HEK293 (cell line): ENCODE data around the gene HOXD9.

ENCODE experiments used
- CTCF ChIA-PET: fragments of 350-600 bp; formaldehyde crosslinking; extraction: SDS; loops from one replicate; lab custom pipeline; 2021; ENCODE audit warnings: antibody characterized with exemption; lab: Yijun Ruan, JAX
- POLR2A ChIA-PET: fragments of 300-600 bp; formaldehyde crosslinking; extraction: SDS; loops from one replicate; lab custom pipeline; 2020; ENCODE audit warnings: antibody characterized with exemption, inconsistent platforms; lab: Yijun Ruan, JAX
- H3K27ac ChIP-seq: fragments of 200-500 bp; sonication (Bioruptor generic); 2 replicates; pipeline ENCODE4 v1.5.1; 2014; ENCODE audit warnings: low read depth, low read length, control low read depth, inconsistent platforms; ENCODE audit errors: extremely low read depth
- H3K36me3 ChIP-seq, 2 experiments: fragments of 200-500 bp in 1 of 2; sonication (Bioruptor generic) in 1 of 2; 1 replicate in 1 of 2; 2 replicates in 1 of 2; pipeline ENCODE4 v1.5.1; 2014 to 2017; ENCODE audit warnings: inconsistent platforms in 2 of 2, low read length in 2 of 2; ENCODE audit not compliant: control insufficient read depth in 2 of 2, insufficient read depth in 1 of 2
- H3K4me1 ChIP-seq: fragments of 200-500 bp; sonication (Bioruptor generic); 2 replicates; pipeline ENCODE4 v1.5.1; 2014; ENCODE audit warnings: mild to moderate bottlenecking, low read length, inconsistent platforms; ENCODE audit not compliant: control insufficient read depth, insufficient read depth
- H3K4me3 ChIP-seq: 2 replicates; pipeline ENCODE4 v1.5.1; 2011; ENCODE audit warnings: low read depth, mild to moderate bottlenecking, control low read depth, low read length, moderate library complexity
- H3K9me3 ChIP-seq: fragments of 200-500 bp; sonication (Bioruptor generic); 2 replicates; pipeline ENCODE4 v1.5.1; 2014; ENCODE audit warnings: low read depth, low read length, inconsistent platforms; ENCODE audit not compliant: control insufficient read depth, insufficient read depth
- BCL11B ChIP-seq: fragments of 450-650 bp; formaldehyde crosslinking; IDR thresholded peaks from 2 replicates; pipeline ENCODE4 v1.5.1; 2016; ENCODE audit warnings: low read depth, missing biosample characterization, missing genetic modification characterization
- EGR2 ChIP-seq: fragments of 450-650 bp; formaldehyde crosslinking; IDR thresholded peaks from 2 replicates; pipeline ENCODE4 v1.5.1; 2016; ENCODE audit warnings: low read depth, missing biosample characterization, missing genetic modification characterization
- GLIS2 ChIP-seq: fragments of 450-650 bp; formaldehyde crosslinking; IDR thresholded peaks from 2 replicates; pipeline ENCODE4 v1.5.1; 2016; ENCODE audit warnings: missing biosample characterization, missing genetic modification characterization
- HOXA7 ChIP-seq: sonication (generic); formaldehyde crosslinking; IDR thresholded peaks from 2 replicates; pipeline ENCODE4 v1.8.1; 2022; ENCODE audit warnings: missing genetic modification reagents, borderline replicate concordance
- KLF10 ChIP-seq: fragments of 450-650 bp; IDR thresholded peaks from 2 replicates; pipeline ENCODE4 v1.5.1; 2018; ENCODE audit warnings: missing biosample characterization, mild to moderate bottlenecking, missing genetic modification characterization
- TRIM28 ChIP-seq: IDR thresholded peaks from 2 replicates; pipeline ENCODE4 v1.6.1; 2011; ENCODE audit warnings: low read length, control low read depth, borderline replicate concordance
- YY2 ChIP-seq: fragments of 450-650 bp; formaldehyde crosslinking; IDR thresholded peaks from 2 replicates; pipeline ENCODE4 v1.5.1; 2016; ENCODE audit warnings: missing biosample characterization, missing genetic modification characterization
- ZBTB11 ChIP-seq: fragments of 450-650 bp; formaldehyde crosslinking; conservative IDR thresholded peaks from 2 replicates; pipeline ENCODE4 v1.5.1; 2016; ENCODE audit warnings: low read depth, missing biosample characterization, missing genetic modification characterization
- ZBTB17 ChIP-seq: fragments of 450-650 bp; formaldehyde crosslinking; IDR thresholded peaks from 2 replicates; pipeline ENCODE4 v1.5.1; 2016; ENCODE audit warnings: missing biosample characterization, missing genetic modification characterization
- ZBTB44 ChIP-seq: fragments of 450-650 bp; IDR thresholded peaks from 2 replicates; pipeline ENCODE4 v1.5.1; 2018; ENCODE audit warnings: missing biosample characterization, mild to moderate bottlenecking, missing genetic modification characterization
- ZBTB48 ChIP-seq: fragments of 450-650 bp; formaldehyde crosslinking; IDR thresholded peaks from 2 replicates; pipeline ENCODE4 v1.5.1; 2016; ENCODE audit warnings: missing biosample characterization, missing genetic modification characterization
- ZBTB6 ChIP-seq: fragments of 450-650 bp; formaldehyde crosslinking; IDR thresholded peaks from 2 replicates; pipeline ENCODE4 v1.5.1; 2017; ENCODE audit warnings: missing biosample characterization, missing genetic modification characterization
- ZBTB8A ChIP-seq: fragments of 450-650 bp; formaldehyde crosslinking; IDR thresholded peaks from 2 replicates; pipeline ENCODE4 v1.5.1; 2016; ENCODE audit warnings: missing biosample characterization, missing genetic modification characterization
- ZFHX2 ChIP-seq: fragments of 450-650 bp; formaldehyde crosslinking; conservative IDR thresholded peaks from 2 replicates; pipeline ENCODE4 v1.5.1; 2016; ENCODE audit warnings: missing biosample characterization, missing genetic modification characterization
- ZFP37 ChIP-seq: fragments of 450-650 bp; formaldehyde crosslinking; IDR thresholded peaks from 2 replicates; pipeline ENCODE4 v1.5.1; 2016; ENCODE audit warnings: missing biosample characterization, missing genetic modification characterization
- ZNF132 ChIP-seq: fragments of 450-650 bp; formaldehyde crosslinking; IDR thresholded peaks from 2 replicates; pipeline ENCODE4 v1.5.1; 2017; ENCODE audit warnings: missing biosample characterization, missing genetic modification characterization, borderline replicate concordance
- ZNF133 ChIP-seq: fragments of 450-650 bp; formaldehyde crosslinking; IDR thresholded peaks from 2 replicates; pipeline ENCODE4 v1.5.1; 2016; ENCODE audit warnings: missing biosample characterization, missing genetic modification characterization
- ZNF174 ChIP-seq: fragments of 450-650 bp; formaldehyde crosslinking; IDR thresholded peaks from 2 replicates; pipeline ENCODE4 v1.5.0; 2017; ENCODE audit warnings: missing biosample characterization, mild to moderate bottlenecking, missing genetic modification characterization
- ZNF223 ChIP-seq: fragments of 450-650 bp; formaldehyde crosslinking; IDR thresholded peaks from 2 replicates; pipeline ENCODE4 v1.5.1; 2016; ENCODE audit warnings: missing biosample characterization, missing genetic modification characterization
- ZNF311 ChIP-seq: fragments of 450-650 bp; formaldehyde crosslinking; IDR thresholded peaks from 2 replicates; pipeline ENCODE4 v1.5.1; 2017; ENCODE audit warnings: missing biosample characterization, missing genetic modification characterization, borderline replicate concordance
- ZNF341 ChIP-seq: fragments of 450-650 bp; formaldehyde crosslinking; IDR thresholded peaks from 2 replicates; pipeline ENCODE4; 2016; ENCODE audit warnings: low read depth, missing biosample characterization, missing genetic modification characterization
- ZNF416 ChIP-seq: fragments of 450-650 bp; formaldehyde crosslinking; IDR thresholded peaks from 2 replicates; pipeline ENCODE4 v1.5.1; 2016; ENCODE audit warnings: missing biosample characterization, missing genetic modification characterization
- ZNF426 ChIP-seq: fragments of 450-650 bp; formaldehyde crosslinking; IDR thresholded peaks from 2 replicates; pipeline ENCODE4 v1.5.1; 2017; ENCODE audit warnings: missing biosample characterization, missing genetic modification characterization, mild to moderate bottlenecking, inconsistent platforms, moderate library complexity
- ZNF473 ChIP-seq: fragments of 450-650 bp; formaldehyde crosslinking; IDR thresholded peaks from 2 replicates; pipeline ENCODE4 v1.5.1; 2017; ENCODE audit warnings: missing biosample characterization, missing genetic modification characterization
- ZNF48 ChIP-seq: fragments of 450-650 bp; formaldehyde crosslinking; IDR thresholded peaks from 2 replicates; pipeline ENCODE4 v1.5.1; 2016; ENCODE audit warnings: missing biosample characterization, missing genetic modification characterization
- ZNF549 ChIP-seq: fragments of 450-650 bp; IDR thresholded peaks from 2 replicates; pipeline ENCODE4 v1.5.1; 2018; ENCODE audit warnings: missing biosample characterization, missing genetic modification characterization, mild to moderate bottlenecking, inconsistent platforms, moderate library complexity
- ZNF600 ChIP-seq: fragments of 450-650 bp; formaldehyde crosslinking; IDR thresholded peaks from 2 replicates; pipeline ENCODE4 v1.5.1; 2016; ENCODE audit warnings: missing biosample characterization, missing genetic modification characterization
- ZNF626 ChIP-seq: fragments of 450-650 bp; sonication (Bioruptor Pico); formaldehyde crosslinking; IDR thresholded peaks from 2 replicates; pipeline ENCODE4 v1.5.1; 2018; ENCODE audit warnings: missing biosample characterization, missing genetic modification characterization, inconsistent platforms
- ZNF629 ChIP-seq: fragments of 450-650 bp; formaldehyde crosslinking; IDR thresholded peaks from 2 replicates; pipeline ENCODE4 v1.5.1; 2017; ENCODE audit warnings: missing biosample characterization, missing genetic modification characterization
- ZNF830 ChIP-seq: fragments of 450-650 bp; IDR thresholded peaks from 2 replicates; pipeline ENCODE4 v1.5.0; 2018; ENCODE audit warnings: missing biosample characterization, missing genetic modification characterization, low read depth, mild to moderate bottlenecking, moderate library complexity
- ZNF837 ChIP-seq: fragments of 450-650 bp; formaldehyde crosslinking; IDR thresholded peaks from 2 replicates; pipeline ENCODE4 v1.5.1; 2016; ENCODE audit warnings: missing biosample characterization, missing genetic modification characterization
- TF ChIP-seq, protein P1 (sequence below): fragments of 450-650 bp; formaldehyde crosslinking; IDR thresholded peaks from 2 replicates; pipeline ENCODE4 v1.5.1; 2016; ENCODE audit warnings: missing biosample characterization, missing genetic modification characterization

Gene HOXD9

DNA sequence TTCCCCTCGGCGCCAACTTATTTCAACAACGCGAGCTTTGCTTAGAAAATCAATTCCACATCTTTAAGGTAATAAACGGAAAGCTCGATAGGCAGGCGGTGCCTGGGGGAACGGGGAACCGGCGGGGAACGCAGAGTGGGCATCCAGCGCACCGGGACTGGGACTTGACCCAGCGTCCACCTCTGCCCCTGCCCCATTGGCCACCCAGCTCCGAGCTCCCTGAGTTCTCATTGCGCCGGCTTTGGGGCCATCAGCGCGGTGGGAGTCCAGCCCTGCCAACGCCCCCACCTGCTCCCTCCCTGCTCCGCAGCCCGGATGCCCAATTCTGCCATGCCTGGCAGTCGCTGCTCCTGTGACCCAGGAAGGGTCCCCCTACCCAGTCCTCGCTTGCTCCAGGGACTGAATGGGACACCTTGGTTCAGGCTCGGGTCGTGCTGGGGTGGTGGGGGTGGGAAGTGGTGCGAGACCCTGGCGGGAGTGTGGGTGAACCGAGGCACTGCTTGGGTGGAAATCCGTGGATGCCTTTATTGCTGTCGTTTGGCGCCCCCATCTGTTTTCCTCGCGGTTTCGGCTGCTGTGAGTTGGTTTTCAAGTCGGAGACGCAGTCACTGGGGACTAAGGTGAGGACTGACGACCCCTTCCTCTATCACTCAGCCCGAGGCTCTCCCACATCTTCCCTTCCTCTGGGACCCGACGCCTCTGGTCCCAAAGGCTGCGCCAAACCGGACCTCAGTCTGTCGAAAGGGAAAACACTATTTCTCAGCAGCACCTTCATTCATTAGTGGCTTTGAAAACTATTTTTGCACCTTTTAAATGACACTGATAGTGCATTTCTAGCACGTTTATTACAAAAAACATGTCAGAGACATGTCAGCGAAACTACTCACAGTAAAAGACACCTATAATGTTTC, 36.4 kb upstream of the HOXD9 start:
- Histone ChIP-seq H3K27ac (peak overlapping the region; percentile 28; the same call in 1 of the 2 replicates), H3K4me3 (peak overlapping the region; percentile 31), H3K4me1 (no peaks in the 10 kb centered on the region), H3K36me3 (no peaks in the 10 kb centered on the region), H3K9me3 (no peaks in the 10 kb centered on the region)
- ChIA-PET CTCF (interaction anchor here (0.6 to 5.6 kb wide), 25 partner anchors 11 to 936 kb away, joined by 3 to 33 read pairs (median 4); no protein-coding TSS in a partner anchor), POLR2A (interaction anchor here (0.8 kb wide), 1 partner anchor 84 kb away, joined by 3 read pairs; the partner anchor contains the start of gene LNPK)
- TF ChIP-seq ZNF133 (tag by site-specific recombination): no peak
- TF ChIP-seq KLF10: no peak
- no peak for TF ChIP-seq ZNF223 (tag by site-specific recombination)
- TF ChIP-seq ZBTB48 (tag by site-specific recombination): no peak
- no peak for TF ChIP-seq ZNF132 (tag by site-specific recombination)
- no peak for TF ChIP-seq ZNF629
- no peak for TF ChIP-seq ZNF549 (tag by site-specific recombination)
- TF ChIP-seq GLIS2 (tag by site-specific recombination): peak; percentile 39; the same call in 1 of the 2 replicates
- no peak for TF ChIP-seq ZNF473 (tag by site-specific recombination)
- no peak for TF ChIP-seq ZBTB6
- TF ChIP-seq ZNF174 (tag by site-specific recombination): no peak
- TF ChIP-seq ZNF830 (tag by site-specific recombination): no peak
- TF ChIP-seq, protein P1, sequence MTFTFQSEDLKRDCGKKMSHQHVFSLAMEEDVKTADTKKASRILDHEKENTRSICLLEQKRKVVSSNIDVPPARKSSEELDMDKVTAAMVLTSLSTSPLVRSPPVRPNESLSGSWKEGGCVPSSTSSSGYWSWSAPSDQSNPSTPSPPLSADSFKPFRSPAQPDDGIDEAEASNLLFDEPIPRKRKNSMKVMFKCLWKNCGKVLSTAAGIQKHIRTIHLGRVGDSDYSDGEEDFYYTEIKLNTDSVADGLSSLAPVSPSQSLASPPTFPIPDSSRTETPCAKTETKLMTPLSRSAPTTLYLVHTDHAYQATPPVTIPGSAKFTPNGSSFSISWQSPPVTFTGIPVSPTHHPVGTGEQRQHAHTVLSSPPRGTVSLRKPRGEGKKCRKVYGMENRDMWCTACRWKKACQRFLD (tag by site-specific recombination): no peak
- TF ChIP-seq BCL11B (tag by site-specific recombination): no peak
- TF ChIP-seq EGR2 (tag by site-specific recombination): peak; percentile 47; the same call in 1 of the 2 replicates
- TF ChIP-seq ZNF600: 0 out of 2 replicates have a peak, but pooled peaks have one; percentile 26
- no peak for TF ChIP-seq ZNF426 (tag by site-specific recombination)
- TF ChIP-seq YY2 (tag by site-specific recombination): no peak
- TF ChIP-seq TRIM28: no peak
- TF ChIP-seq ZFHX2 (tag by site-specific recombination): peak; percentile 74
- TF ChIP-seq ZNF311 (tag by site-specific recombination): no peak
- no peak for TF ChIP-seq ZBTB44
- no peak for TF ChIP-seq ZNF837 (tag by site-specific recombination)
- no peak for TF ChIP-seq ZNF626 (tag by site-specific recombination)
- TF ChIP-seq HOXA7 (CRISPR knock-in tag): no peak
- TF ChIP-seq ZNF416: no peak
- no peak for TF ChIP-seq ZFP37 (tag by site-specific recombination)
- TF ChIP-seq ZBTB17 (tag by site-specific recombination): peak; percentile 53; the same call in 1 of the 2 replicates
- TF ChIP-seq ZBTB11: no peak
- TF ChIP-seq ZNF341 (tag by site-specific recombination): no peak
- TF ChIP-seq ZBTB8A (tag by site-specific recombination): peak; percentile 74
- no peak for TF ChIP-seq ZNF48
